ENCODE data around the gene TMEM234.

The TMEM234 gene

GRCh38 chr1:32179443-32180185 lies 42.5 kb downstream of the TMEM234 start, which contains the start of gene TXLNA:
TSS of gene TXLNA (plus strand) at chr1:32179675. CDS start at chr1:32180346, 671 bp downstream.
- DNase-seq (ENCODE audit: extremely low read depth, low read depth), result peak; percentile 78
- TF ChIP-seq CTCF (IDR thresholded peaks at IDR 0.05; ENCODE audit: low read depth, low read length), result peak; percentile 2

GRCh38 chr1:32179193-32179442 lies 43.0 kb downstream of the TMEM234 start:
- TF ChIP-seq CTCF (IDR thresholded peaks at IDR 0.05; ENCODE audit: low read depth, low read length), result no peak
- DNase-seq (ENCODE audit: extremely low read depth, low read depth), result no peak

- no peak for DNase-seq (ENCODE audit: extremely low read depth, low read depth)
- TF ChIP-seq CTCF (IDR thresholded peaks at IDR 0.05; ENCODE audit: low read depth, low read length), result no peak
Observed at GRCh38 chr1:32178380-32179192, 43.6 kb downstream of the TMEM234 start.

DNA sequence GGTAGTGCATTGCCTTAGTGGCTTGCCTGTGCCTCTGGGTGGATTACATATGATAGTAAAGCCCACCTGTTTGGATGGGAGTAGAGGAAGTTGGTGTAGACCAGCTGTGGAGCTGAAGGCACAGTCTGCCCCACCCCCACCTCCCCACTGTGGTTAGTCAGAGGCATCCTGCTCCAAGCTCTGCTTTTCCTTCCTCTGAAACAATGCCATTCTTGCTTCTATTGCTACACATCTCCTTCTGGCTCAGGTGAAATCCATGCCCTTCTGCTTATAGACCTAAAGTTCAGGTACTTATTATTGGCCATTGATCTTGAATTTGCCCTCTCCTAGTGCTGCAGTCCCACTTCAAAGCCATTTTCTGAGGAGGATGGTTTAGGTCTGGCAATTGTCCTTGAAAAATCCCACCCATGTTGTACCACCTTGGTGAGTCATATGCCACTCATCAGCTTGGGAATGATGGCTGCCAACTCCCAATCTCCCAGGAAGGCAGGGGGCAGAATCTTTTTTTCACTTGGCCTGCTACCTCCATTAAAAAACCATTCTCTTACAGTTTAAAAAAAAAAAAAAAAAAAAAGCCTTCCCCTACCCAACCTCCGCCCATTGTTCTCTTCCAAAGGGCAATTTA lies 49.4 kb downstream of the TMEM234 start:
- no peak for DNase-seq (ENCODE audit: extremely low read depth, low read depth)
- no peak for TF ChIP-seq CTCF (IDR thresholded peaks at IDR 0.05; ENCODE audit: low read depth, low read length)

DNA sequence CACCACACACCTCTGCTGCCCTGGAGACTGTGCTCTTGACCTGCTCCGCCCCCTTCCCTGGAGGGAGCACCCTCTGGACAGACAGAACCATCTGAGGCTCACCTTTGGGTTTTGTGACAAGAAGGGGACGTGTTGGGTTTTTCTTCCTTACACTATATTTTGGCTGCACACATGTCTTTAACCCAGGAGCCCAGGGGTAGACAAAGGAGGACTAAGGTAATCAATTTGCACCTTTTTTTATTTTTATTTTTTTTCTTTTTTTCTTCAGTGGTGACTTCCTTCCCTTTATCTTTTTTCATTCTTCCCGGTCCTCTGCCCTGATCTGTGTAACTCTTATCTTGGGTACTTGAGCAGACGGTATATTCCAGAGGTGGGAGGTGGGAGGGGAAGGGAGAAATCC lies 51.2 kb downstream of the TMEM234 start:
- no peak for TF ChIP-seq CTCF (IDR thresholded peaks at IDR 0.05; ENCODE audit: low read depth, low read length)
- DNase-seq (ENCODE audit: extremely low read depth, low read depth), result no peak

Measured in AG09319 (cell line).